H1 (cell line): ENCODE measurements around the gene PNCK.

Experiments
- CTCF ChIP-seq, 3 experiments: IDR thresholded peaks; 1 replicate in 2 of 3; 2 replicates in 1 of 3; pipeline versions ENCODE4 v1.5.1 to v1.6.1; 2011; ENCODE audit warnings: low read length in 3 of 3, mild to moderate bottlenecking in 3 of 3, inconsistent platforms in 2 of 3, low read depth in 1 of 3, moderate library complexity in 1 of 3; ENCODE audit not compliant: insufficient read depth in 1 of 3; ENCODE audit errors: control extremely low read depth in 1 of 3
- NANOG ChIP-seq: IDR thresholded peaks from 2 replicates; pipeline ENCODE4 v1.6.1; 2011; ENCODE audit warnings: low read length, low read depth, mild to moderate bottlenecking, inconsistent platforms; ENCODE audit not compliant: insufficient read depth, poor library complexity, severe bottlenecking
- RFX5 ChIP-seq: IDR thresholded peaks from 2 replicates; pipeline ENCODE4 v1.6.1; 2011; ENCODE audit warnings: low read depth, low read length, improper control_type of control experiment, borderline replicate concordance
- SRF ChIP-seq: IDR thresholded peaks from 2 replicates; pipeline ENCODE4 v1.6.1; 2011; ENCODE audit warnings: mild to moderate bottlenecking, low read depth, low read length, moderate library complexity

GRCh38 chrX:153684467-153685155 lies 11.0 kb upstream of the PNCK start:
- TF ChIP-seq CTCF (IDR thresholded peaks at IDR 0.05; ENCODE audit: control extremely low read depth in 1 of 3, insufficient read depth in 1 of 3, low read depth in 1 of 3, low read length in 3 of 3), result no peak
- no peak for TF ChIP-seq NANOG
- no peak for TF ChIP-seq RFX5
- no peak for TF ChIP-seq SRF
